Measurements from ENCODE around the gene MAML1.

DNA sequence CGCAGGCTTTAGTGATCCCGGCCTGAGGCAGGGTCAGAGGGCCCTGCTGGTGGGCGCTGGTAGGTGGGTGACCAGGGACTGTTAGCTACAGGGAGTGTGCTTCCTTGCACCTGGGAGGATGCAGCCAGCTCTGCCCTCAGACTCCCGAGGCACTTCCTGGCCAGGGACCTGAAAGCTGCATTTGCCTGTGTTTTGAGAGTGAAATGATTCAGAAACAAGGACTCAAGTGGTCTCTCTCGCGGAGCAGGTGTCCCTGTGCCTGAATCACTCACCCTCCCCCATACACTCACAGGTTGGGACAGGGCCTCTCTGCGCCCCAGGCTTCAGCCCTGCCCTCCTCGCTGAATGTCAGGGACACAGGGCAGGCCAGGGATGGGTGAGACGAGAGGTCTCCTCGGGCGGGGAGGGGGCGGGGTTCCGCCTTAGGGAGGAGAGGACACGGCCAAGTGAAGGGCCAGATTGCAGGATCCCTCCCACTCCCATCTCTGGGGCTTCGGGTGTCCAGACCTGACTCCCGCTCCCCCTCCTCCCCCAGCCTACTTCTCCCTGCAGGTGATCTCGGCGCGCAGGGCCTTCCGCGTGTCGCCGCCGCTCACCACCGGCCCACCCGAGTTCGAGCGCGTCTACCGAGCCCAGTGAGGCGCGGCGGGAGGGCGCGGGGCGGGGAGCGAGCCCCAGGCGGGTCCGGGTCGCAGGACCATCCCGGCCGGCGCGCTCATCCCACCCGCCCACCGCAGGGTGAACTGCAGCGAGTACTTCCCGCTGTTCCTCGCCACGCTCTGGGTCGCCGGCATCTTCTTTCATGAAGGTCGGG is 62.6 kb downstream of the MAML1 start:
- no peak for TF ChIP-seq CTCF (IDR thresholded peaks at IDR 0.05)
- no peak for TF ChIP-seq POLR2A (IDR thresholded peaks at IDR 0.05)

Data from right lobe of liver (tissue), 4 donors.